ENCODE measurements around the gene PTGES2.
"Not testable (repeated sequence)": the region's sequence is repeated elsewhere in the genome, so short reads cannot be mapped to it uniquely, and the experiment has no call there.

Gene PTGES2

DNA sequence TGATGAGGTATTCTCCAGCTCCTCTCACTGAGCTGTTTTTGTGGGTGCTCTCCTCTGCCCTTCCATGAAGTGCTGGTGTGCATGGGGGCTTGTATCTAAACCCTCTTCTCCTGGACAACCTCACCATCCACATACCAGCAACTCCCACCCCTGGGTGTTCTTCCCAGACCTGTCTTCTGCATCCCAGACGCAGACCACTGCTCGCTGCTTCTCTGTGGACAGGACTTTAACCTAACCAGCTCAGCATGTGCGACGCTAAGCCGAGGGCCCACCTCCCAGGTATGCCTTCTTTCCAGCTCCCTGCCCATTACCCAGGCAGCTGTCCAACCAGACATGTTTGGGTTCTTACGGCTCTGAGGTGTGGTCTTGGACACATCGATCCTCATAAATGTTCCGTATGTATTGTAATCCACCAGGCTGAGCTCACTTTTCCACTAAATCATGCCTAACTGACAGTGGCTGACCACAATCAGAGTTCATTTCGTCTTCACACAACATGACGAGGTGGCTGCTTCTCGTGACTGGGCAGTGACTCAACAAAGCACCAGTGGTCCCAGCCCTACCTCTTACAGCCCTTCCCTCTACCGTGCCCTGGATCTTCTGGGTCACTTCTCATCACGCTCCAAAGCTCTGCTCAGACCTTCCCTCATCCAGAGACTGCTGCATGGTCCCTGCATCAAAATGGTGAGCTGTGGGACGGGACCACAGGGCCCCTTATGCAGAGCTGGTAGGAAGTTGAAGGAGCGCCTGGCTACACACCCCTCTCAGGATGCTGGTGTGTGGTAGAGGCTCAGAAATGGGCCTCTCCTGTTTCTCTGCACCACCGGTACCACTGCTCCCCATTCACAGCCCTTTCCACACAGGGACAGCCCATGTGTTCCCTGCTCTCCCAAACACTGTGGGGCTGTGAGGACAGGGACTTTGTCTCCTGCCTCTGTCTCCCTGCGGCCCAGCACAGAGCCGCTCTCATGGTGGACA lies 9.6 kb upstream of the PTGES2 start:
- Histone ChIP-seq H4K91ac (ENCODE audit: low read depth, low read length) (no peak overlapping the region), H3K27me3 (ENCODE audit: insufficient read depth, low read length) (no peaks in the 10 kb centered on the region), H3K27ac (ENCODE audit: low read depth, low read length) (no peak overlapping the region), H2BK12ac (ENCODE audit: low read length) (no peak overlapping the region), H3K9ac (ENCODE audit: low read length) (no peak overlapping the region), H3K79me1 (ENCODE audit: low read length) (no peaks in the 10 kb centered on the region), H2AK5ac (ENCODE audit: low read length) (no peak overlapping the region), H3K18ac (ENCODE audit: low read length) (no peak overlapping the region), H3K4ac (ENCODE audit: low read depth, low read length) (no peak overlapping the region), H3K4me1 (ENCODE audit: control insufficient read depth in 1 of 2, insufficient read depth in 2 of 2, low read length in 2 of 2) (no peaks in the 10 kb centered on the region), H2BK120ac (ENCODE audit: insufficient read depth, low read length, poor library complexity) (no peak overlapping the region), H3K4me2 (ENCODE audit: low read length) (no peak overlapping the region), H3K36me3 (ENCODE audit: control insufficient read depth in 1 of 2, insufficient read depth in 2 of 2, low read length in 2 of 2) (no peaks in the 10 kb centered on the region), H3K4me3 (ENCODE audit: low read depth, low read length) (no peak overlapping the region), H3K14ac (ENCODE audit: low read length) (no peak overlapping the region), H4K12ac (ENCODE audit: low read depth, low read length) (no peak overlapping the region), H3K23ac (ENCODE audit: low read length) (no peak overlapping the region), H3K79me2 (ENCODE audit: control insufficient read depth, insufficient read depth, low read length, poor library complexity) (no peaks in the 10 kb centered on the region), H2AFZ (ENCODE audit: insufficient read depth, low read length, poor library complexity) (no peak overlapping the region), H4K8ac (ENCODE audit: low read depth, low read length) (no peak overlapping the region), H3K9me3 (ENCODE audit: insufficient read depth, low read depth, low read length) (no peaks in the 10 kb centered on the region), H2BK5ac (ENCODE audit: low read depth, low read length, poor library complexity) (no peak overlapping the region)
- no peak for DNase-seq
- no CpG with 5 or more reads among the region's 18 CpGs for WGBS (ENCODE audit: extremely low coverage, insufficient coverage, insufficient read length)

DNA sequence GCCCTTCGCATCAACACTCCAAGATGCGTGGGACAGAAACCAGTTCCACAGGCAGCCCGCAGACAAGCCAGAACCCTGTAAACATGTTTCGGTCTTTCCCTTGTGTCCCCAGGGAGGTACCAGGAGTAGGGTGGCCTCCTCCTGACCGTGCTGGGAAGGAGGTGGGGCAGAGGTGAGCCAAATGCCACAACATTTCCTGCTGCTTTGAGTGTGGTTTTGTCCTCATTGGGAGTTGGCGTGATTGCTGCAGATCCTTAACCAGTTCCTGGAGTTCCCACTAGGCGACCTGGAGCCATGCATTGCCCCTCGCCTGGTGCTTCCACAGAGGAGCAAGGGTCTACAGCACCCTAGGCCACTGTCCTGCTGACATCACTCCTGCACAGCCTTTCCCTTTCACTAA lies 8.0 kb upstream of the PTGES2 start:
- H2BK12ac ChIP-seq (ENCODE audit: low read length); H2AFZ ChIP-seq (ENCODE audit: insufficient read depth, low read length, poor library complexity); H4K12ac ChIP-seq (ENCODE audit: low read depth, low read length); H3K79me1 ChIP-seq (ENCODE audit: low read length); H4K91ac ChIP-seq (ENCODE audit: low read depth, low read length); H3K27ac ChIP-seq (ENCODE audit: low read depth, low read length); H3K4ac ChIP-seq (ENCODE audit: low read depth, low read length); H3K4me2 ChIP-seq (ENCODE audit: low read length); H3K36me3 ChIP-seq (ENCODE audit: control insufficient read depth in 1 of 2, insufficient read depth in 2 of 2, low read length in 2 of 2); H3K4me3 ChIP-seq (ENCODE audit: low read depth, low read length); H4K8ac ChIP-seq (ENCODE audit: low read depth, low read length); DNase-seq; H3K27me3 ChIP-seq (ENCODE audit: insufficient read depth, low read length); H2BK5ac ChIP-seq (ENCODE audit: low read depth, low read length, poor library complexity); H3K79me2 ChIP-seq (ENCODE audit: control insufficient read depth, insufficient read depth, low read length, poor library complexity); H2AK5ac ChIP-seq (ENCODE audit: low read length); H3K9me3 ChIP-seq (ENCODE audit: insufficient read depth, low read depth, low read length); H3K14ac ChIP-seq (ENCODE audit: low read length); H3K23ac ChIP-seq (ENCODE audit: low read length); H3K9ac ChIP-seq (ENCODE audit: low read length); H3K4me1 ChIP-seq (ENCODE audit: control insufficient read depth in 1 of 2, insufficient read depth in 2 of 2, low read length in 2 of 2); H2BK120ac ChIP-seq (ENCODE audit: insufficient read depth, low read length, poor library complexity); H3K18ac ChIP-seq (ENCODE audit: low read length): not testable (repeated sequence)
- no CpG with 5 or more reads among the region's 8 CpGs for WGBS (ENCODE audit: extremely low coverage, insufficient coverage, insufficient read length)

DNA sequence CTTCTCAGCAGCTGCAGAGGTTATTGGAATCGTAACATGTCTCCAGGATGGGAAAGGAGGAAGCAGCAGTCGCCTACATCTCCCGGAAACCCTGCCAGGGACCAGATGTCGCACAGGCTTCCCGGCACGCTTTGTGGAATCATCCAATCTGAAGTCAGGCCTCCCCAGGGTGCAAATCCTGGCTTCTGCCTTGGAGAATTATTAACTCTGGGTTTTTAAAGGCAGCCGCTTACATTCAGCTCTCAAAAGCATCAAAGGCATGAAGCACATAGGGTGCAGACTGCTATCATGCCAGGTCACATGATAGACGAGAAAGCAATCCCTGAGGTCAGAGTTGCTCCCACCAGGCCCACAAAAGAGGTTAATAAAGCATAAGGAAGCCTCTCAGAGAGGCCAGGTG lies 4.6 kb upstream of the PTGES2 start:
- not testable (repeated sequence) for H3K4me3 ChIP-seq (ENCODE audit: low read depth, low read length); H2AK5ac ChIP-seq (ENCODE audit: low read length); H2BK12ac ChIP-seq (ENCODE audit: low read length); H3K23ac ChIP-seq (ENCODE audit: low read length); H3K4me1 ChIP-seq (ENCODE audit: control insufficient read depth in 1 of 2, insufficient read depth in 2 of 2, low read length in 2 of 2); DNase-seq; H2BK5ac ChIP-seq (ENCODE audit: low read depth, low read length, poor library complexity); H3K27ac ChIP-seq (ENCODE audit: low read depth, low read length); H3K14ac ChIP-seq (ENCODE audit: low read length); H3K4me2 ChIP-seq (ENCODE audit: low read length); H2BK120ac ChIP-seq (ENCODE audit: insufficient read depth, low read length, poor library complexity); H3K18ac ChIP-seq (ENCODE audit: low read length); H2AFZ ChIP-seq (ENCODE audit: insufficient read depth, low read length, poor library complexity); H3K9ac ChIP-seq (ENCODE audit: low read length); H4K8ac ChIP-seq (ENCODE audit: low read depth, low read length); H3K4ac ChIP-seq (ENCODE audit: low read depth, low read length); H3K36me3 ChIP-seq (ENCODE audit: control insufficient read depth in 1 of 2, insufficient read depth in 2 of 2, low read length in 2 of 2); H4K91ac ChIP-seq (ENCODE audit: low read depth, low read length); H3K27me3 ChIP-seq (ENCODE audit: insufficient read depth, low read length); H4K12ac ChIP-seq (ENCODE audit: low read depth, low read length); H3K9me3 ChIP-seq (ENCODE audit: insufficient read depth, low read depth, low read length)
- H3K79me2 ChIP-seq (ENCODE audit: control insufficient read depth, insufficient read depth, low read length, poor library complexity) = peaks cover 13% of the 10 kb centered on the region
- peaks cover 14% of the 10 kb centered on the region for H3K79me1 ChIP-seq (ENCODE audit: low read length)
- WGBS (ENCODE audit: extremely low coverage, insufficient coverage, insufficient read length) = no CpG with 5 or more reads among the region's 8 CpGs

DNA sequence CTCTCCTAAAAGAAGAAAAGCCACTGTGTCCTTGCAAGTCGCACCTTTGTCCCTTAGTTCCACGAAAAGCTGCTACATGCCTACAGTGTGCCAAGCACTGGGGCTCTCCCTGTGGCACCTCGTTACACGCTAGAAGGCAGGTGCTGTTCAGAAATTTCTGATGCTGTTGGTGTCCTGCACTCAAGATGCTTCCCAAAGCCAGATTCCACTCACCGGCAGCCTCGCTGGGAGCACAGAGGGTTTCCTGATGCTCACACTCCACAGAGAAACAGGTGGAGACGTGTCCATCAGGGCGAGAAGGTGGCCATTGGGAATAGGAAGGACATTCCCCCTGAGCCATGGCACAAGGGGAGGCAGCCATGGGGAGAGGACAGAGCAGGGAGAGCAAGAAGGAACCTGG lies 3.8 kb upstream of the PTGES2 start:
- H2BK120ac ChIP-seq (ENCODE audit: insufficient read depth, low read length, poor library complexity); H3K23ac ChIP-seq (ENCODE audit: low read length); H3K4me3 ChIP-seq (ENCODE audit: low read depth, low read length); H3K4me1 ChIP-seq (ENCODE audit: control insufficient read depth in 1 of 2, insufficient read depth in 2 of 2, low read length in 2 of 2); H4K91ac ChIP-seq (ENCODE audit: low read depth, low read length); H4K12ac ChIP-seq (ENCODE audit: low read depth, low read length); H2AFZ ChIP-seq (ENCODE audit: insufficient read depth, low read length, poor library complexity); H3K36me3 ChIP-seq (ENCODE audit: control insufficient read depth in 1 of 2, insufficient read depth in 2 of 2, low read length in 2 of 2); H2BK5ac ChIP-seq (ENCODE audit: low read depth, low read length, poor library complexity); H3K9me3 ChIP-seq (ENCODE audit: insufficient read depth, low read depth, low read length); H3K4ac ChIP-seq (ENCODE audit: low read depth, low read length); H3K9ac ChIP-seq (ENCODE audit: low read length); H4K8ac ChIP-seq (ENCODE audit: low read depth, low read length); DNase-seq; H3K4me2 ChIP-seq (ENCODE audit: low read length); H2BK12ac ChIP-seq (ENCODE audit: low read length); H3K27ac ChIP-seq (ENCODE audit: low read depth, low read length); H3K18ac ChIP-seq (ENCODE audit: low read length); H3K14ac ChIP-seq (ENCODE audit: low read length); H3K27me3 ChIP-seq (ENCODE audit: insufficient read depth, low read length); H2AK5ac ChIP-seq (ENCODE audit: low read length): not testable (repeated sequence)
- Histone ChIP-seq H3K79me1 (ENCODE audit: low read length) (peaks cover 16% of the 10 kb centered on the region), H3K79me2 (ENCODE audit: control insufficient read depth, insufficient read depth, low read length, poor library complexity) (peaks cover 14% of the 10 kb centered on the region)
- no CpG with 5 or more reads among the region's 8 CpGs for WGBS (ENCODE audit: extremely low coverage, insufficient coverage, insufficient read length)

Measured in trophoblast cell (in vitro differentiated cells and primary cell).